Endothelial cell of umbilical vein (primary cell): ENCODE measurements around the gene B3GNT3. TPM values are rescaled to one million over a fixed set of nuclear protein-coding genes. Genes with fewer than 3 reads are reported as not detected.

ENCODE experiments used
- BruUV-seq: library from RNA; stranded (reverse); fragments of 400-500 nt; replicated peaks from 2 replicates; lab custom pipeline; 2021; lab: Mats Ljungman, UMichigan
- CTCF ChIA-PET: fragments of 300-600, 350-600 bp; sonication (Branson Sonifier 250); formaldehyde crosslinking; loops from one replicate; lab custom pipeline; 2021; ENCODE audit warnings: antibody characterized with exemption, inconsistent platforms; lab: Charles Lee
- POLR2A ChIA-PET: fragments of 300-600, 350-600 bp; sonication (Branson Sonifier 250); formaldehyde crosslinking; loops from one replicate; lab custom pipeline; 2021; ENCODE audit warnings: antibody characterized with exemption, inconsistent platforms; lab: Charles Lee
- DNase-seq: peaks from one replicate; pipeline ENCODE4 v3.0.0-alpha.2; 2011; ENCODE audit warnings: low read depth, low spot score
- FAIRE-seq: peaks from 2 replicates; lab custom pipeline; 2011; peaks lifted over from hg19 to GRCh38; lab: Jason Lieb, UNC
- H2AFZ ChIP-seq: 2 replicates; pipeline ENCODE4 v1.6.0; 2012; ENCODE audit warnings: low read depth, low read length, control low read depth, inconsistent platforms
- H3K27ac ChIP-seq: 2 replicates; pipeline ENCODE4 v1.5.1; 2011; ENCODE audit warnings: low read depth, mild to moderate bottlenecking, control low read depth, low read length, moderate library complexity; ENCODE audit not compliant: insufficient read depth
- H3K27me3 ChIP-seq, 2 experiments: 2 replicates each; pipeline versions ENCODE4 v1.6.0 to v1.6.1; 2011; ENCODE audit warnings: low read length in 2 of 2, mixed read lengths in 1 of 2; ENCODE audit not compliant: control insufficient read depth in 2 of 2, insufficient read depth in 2 of 2
- H3K36me3 ChIP-seq, 2 experiments: 2 replicates in 1 of 2; 3 replicates in 1 of 2; pipeline ENCODE4 v1.5.1; 2011; ENCODE audit warnings: low read length in 2 of 2, mild to moderate bottlenecking in 1 of 2, moderate library complexity in 1 of 2; ENCODE audit not compliant: control insufficient read depth in 2 of 2, insufficient read depth in 2 of 2; ENCODE audit errors: extremely low read depth in 1 of 2
- H3K4me1 ChIP-seq: 3 replicates; pipeline ENCODE4 v1.5.1; 2011; ENCODE audit warnings: mild to moderate bottlenecking, low read length; ENCODE audit not compliant: control insufficient read depth, insufficient read depth; ENCODE audit errors: extremely low read depth
- H3K4me2 ChIP-seq: 2 replicates; pipeline ENCODE4 v1.6.1; 2011; ENCODE audit warnings: low read length, control low read depth, mixed read lengths; ENCODE audit not compliant: insufficient read depth
- H3K4me3 ChIP-seq, 3 experiments: fragments of 200-600 bp in 1 of 3; sonication (generic), shearing (Covaris generic) in 1 of 3; replicated peaks in 1 of 3; 2 replicates each; pipeline ENCODE4 v1.5.1; 2011 to 2016; ENCODE audit warnings: control low read depth in 3 of 3, low read length in 3 of 3, mild to moderate bottlenecking in 2 of 3, inconsistent platforms in 1 of 3, low read depth in 1 of 3, moderate library complexity in 1 of 3; ENCODE audit not compliant: insufficient read depth in 1 of 3
- H3K79me2 ChIP-seq: 2 replicates; pipeline ENCODE4 v1.6.0; 2012; ENCODE audit warnings: low read length, inconsistent platforms; ENCODE audit not compliant: control insufficient read depth, insufficient read depth
- H3K9ac ChIP-seq: replicated peaks from 2 replicates; pipeline ENCODE3; 2011; ENCODE audit warnings: low read length, control low read depth; ENCODE audit not compliant: insufficient read depth; ENCODE audit errors: extremely low read depth
- H3K9me1 ChIP-seq: replicated peaks from 3 replicates; pipeline ENCODE4 v1.6.0; 2011; ENCODE audit warnings: mild to moderate bottlenecking, low read length; ENCODE audit not compliant: control insufficient read depth, insufficient read depth; ENCODE audit errors: extremely low read depth
- H3K9me3 ChIP-seq: replicated peaks from 2 replicates; pipeline ENCODE4 v1.5.1; 2012; ENCODE audit warnings: low read length, inconsistent platforms; ENCODE audit not compliant: control insufficient read depth, insufficient read depth
- H4K20me1 ChIP-seq: replicated peaks from 2 replicates; pipeline ENCODE3; 2011; ENCODE audit warnings: mild to moderate bottlenecking, low read length; ENCODE audit not compliant: control insufficient read depth, insufficient read depth; ENCODE audit errors: extremely low read depth
- EZH2 ChIP-seq: IDR thresholded peaks from 2 replicates; pipeline ENCODE4 v1.6.1; 2012; ENCODE audit warnings: borderline replicate concordance, low read depth, mild to moderate bottlenecking, moderate library complexity, low read length, inconsistent platforms; ENCODE audit not compliant: severe bottlenecking
- FOS ChIP-seq: IDR thresholded peaks from 2 replicates; pipeline ENCODE4 v1.6.1; 2011; ENCODE audit warnings: mild to moderate bottlenecking, low read length, moderate library complexity, borderline replicate concordance; ENCODE audit not compliant: insufficient read depth
- GATA2 ChIP-seq: IDR thresholded peaks from 2 replicates; pipeline ENCODE4 v1.7.0; 2011; ENCODE audit warnings: low read depth, mild to moderate bottlenecking, moderate library complexity, mixed read lengths, low read length; ENCODE audit not compliant: insufficient read length, insufficient read depth
- JUN ChIP-seq: IDR thresholded peaks from 2 replicates; pipeline ENCODE4 v1.6.1; 2011; ENCODE audit warnings: borderline replicate concordance, low read depth; ENCODE audit not compliant: insufficient read length, insufficient read depth
- MYC ChIP-seq: IDR thresholded peaks from one replicate; pipeline ENCODE4 v1.6.1; 2011; ENCODE audit warnings: mild to moderate bottlenecking, low read depth, low read length
- POLR2A ChIP-seq: IDR thresholded peaks from 2 replicates; pipeline ENCODE4 v1.6.1; 2012; ENCODE audit warnings: low read depth, mild to moderate bottlenecking, control low read depth, low read length
- POLR2AphosphoS5 ChIP-seq: IDR thresholded peaks from 2 replicates; pipeline ENCODE4 v1.6.1; 2012; ENCODE audit warnings: low read depth, mild to moderate bottlenecking, control low read depth, low read length, moderate library complexity; ENCODE audit not compliant: insufficient read depth
- dilution Hi-C: fragments of 300-500 bp; cut with MboI; formaldehyde crosslinking; loops from one replicate; pipeline ENCODE4 v1.15.0; 2019; ENCODE audit warnings: low sequenced_read_pairs; ENCODE audit not compliant: extremely low pct_ligation_motif_present
- intact Hi-C: fragments of 100-400 bp; cut with micrococcal nuclease; formaldehyde crosslinking; loops from one replicate; pipeline ENCODE4 v1.10.0; 2022
- polyA plus RNA-seq, 4 experiments: library from polyadenylated mRNA; depleted of rRNA in 3 of 4; stranded (reverse) in 3 of 4; unstranded in 1 of 4; fragments of >200 nt; gene quantifications; 2 replicates each; pipeline versions ENCODE4 v1.2.1 to v1.2.3, GENCODE V29; 2011 to 2012; ENCODE audit warnings: missing spikeins in 1 of 4
- total RNA-seq: library from RNA; stranded (reverse); gene quantifications from 2 replicates; pipeline ENCODE4 v1.2.3, GENCODE V29; 2021
- TF ChIP-seq, protein P1 (sequence below): IDR thresholded peaks from 2 replicates; pipeline ENCODE4 v1.6.1; 2011; ENCODE audit not compliant: insufficient read depth, insufficient read length
- TF ChIP-seq, protein P2 (sequence below), 2 donors: IDR thresholded peaks; 1 replicate in 1 of 2; 2 replicates in 1 of 2; pipeline ENCODE4 v1.5.1; 2011; ENCODE audit warnings: low read length in 2 of 2, mild to moderate bottlenecking in 2 of 2, moderate library complexity in 2 of 2, control low read depth in 1 of 2, inconsistent platforms in 1 of 2, low read depth in 1 of 2; ENCODE audit not compliant: insufficient read depth in 1 of 2; ENCODE audit errors: extremely low read depth in 1 of 2

Gene B3GNT3
- total and polyA plus RNA-seq, 2 donors (not counting 3 experiments of a cell fraction or from before 2014, with no cell fraction given) = 0.10 TPM; not detected in 1

DNA sequence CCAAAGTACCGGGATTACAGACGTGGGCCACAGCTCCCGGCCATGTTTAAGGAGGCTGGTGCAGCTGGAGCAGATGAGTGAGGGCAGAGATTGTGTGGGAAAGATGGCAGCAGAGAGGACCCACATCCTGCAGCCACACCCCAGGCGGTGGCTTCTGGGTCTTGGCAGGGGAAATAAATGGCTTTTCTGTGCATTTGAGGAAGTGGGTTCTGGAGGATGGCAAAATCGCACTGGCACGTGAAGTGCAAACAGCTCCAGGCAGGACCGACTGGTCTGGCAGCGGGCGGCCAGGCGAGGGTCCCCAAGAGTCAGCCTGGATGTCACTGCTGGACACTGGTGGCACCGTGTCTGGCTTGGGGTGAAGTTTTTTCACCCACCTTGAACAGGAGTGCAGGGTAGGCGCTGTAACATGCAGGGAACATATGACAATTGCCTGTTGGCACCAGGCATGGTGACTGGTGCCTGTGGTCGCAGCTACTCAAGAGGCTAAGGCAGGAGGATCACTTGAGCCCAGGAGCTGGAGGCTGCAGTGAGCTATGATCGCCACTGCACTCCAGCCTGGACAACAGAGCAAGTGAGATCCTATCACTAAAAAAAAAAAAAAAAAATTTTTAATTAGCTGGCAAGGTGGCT is 8.4 kb downstream of the B3GNT3 start:
- Histone ChIP-seq H3K4me1 (no peaks in the 10 kb centered on the region), H3K9me3 (no peaks in the 10 kb centered on the region), H3K79me2 (no peaks in the 10 kb centered on the region), H3K36me3 (no peaks in the 10 kb centered on the region), H3K4me2 (no peak overlapping the region), H3K27ac (no peak overlapping the region), H2AFZ (no peak overlapping the region), H3K4me3 (no peak overlapping the region), H3K27me3 (no peaks in the 10 kb centered on the region), H3K9me1 (no peaks in the 10 kb centered on the region), H3K9ac (no peak overlapping the region), H4K20me1 (no peaks in the 10 kb centered on the region)
- DNase-seq = no peak
- dilution Hi-C loops (no loop called here), intact Hi-C loops (no loop called here)
- BruUV-seq = no TSS peak
- no peak for TF ChIP-seq MYC
- TF ChIP-seq POLR2A = no peak
- TF ChIP-seq, protein P1, sequence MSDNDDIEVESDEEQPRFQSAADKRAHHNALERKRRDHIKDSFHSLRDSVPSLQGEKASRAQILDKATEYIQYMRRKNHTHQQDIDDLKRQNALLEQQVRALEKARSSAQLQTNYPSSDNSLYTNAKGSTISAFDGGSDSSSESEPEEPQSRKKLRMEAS = no peak
- no peak for TF ChIP-seq EZH2
- TF ChIP-seq GATA2 = no peak
- TF ChIP-seq, protein P2, sequence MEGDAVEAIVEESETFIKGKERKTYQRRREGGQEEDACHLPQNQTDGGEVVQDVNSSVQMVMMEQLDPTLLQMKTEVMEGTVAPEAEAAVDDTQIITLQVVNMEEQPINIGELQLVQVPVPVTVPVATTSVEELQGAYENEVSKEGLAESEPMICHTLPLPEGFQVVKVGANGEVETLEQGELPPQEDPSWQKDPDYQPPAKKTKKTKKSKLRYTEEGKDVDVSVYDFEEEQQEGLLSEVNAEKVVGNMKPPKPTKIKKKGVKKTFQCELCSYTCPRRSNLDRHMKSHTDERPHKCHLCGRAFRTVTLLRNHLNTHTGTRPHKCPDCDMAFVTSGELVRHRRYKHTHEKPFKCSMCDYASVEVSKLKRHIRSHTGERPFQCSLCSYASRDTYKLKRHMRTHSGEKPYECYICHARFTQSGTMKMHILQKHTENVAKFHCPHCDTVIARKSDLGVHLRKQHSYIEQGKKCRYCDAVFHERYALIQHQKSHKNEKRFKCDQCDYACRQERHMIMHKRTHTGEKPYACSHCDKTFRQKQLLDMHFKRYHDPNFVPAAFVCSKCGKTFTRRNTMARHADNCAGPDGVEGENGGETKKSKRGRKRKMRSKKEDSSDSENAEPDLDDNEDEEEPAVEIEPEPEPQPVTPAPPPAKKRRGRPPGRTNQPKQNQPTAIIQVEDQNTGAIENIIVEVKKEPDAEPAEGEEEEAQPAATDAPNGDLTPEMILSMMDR (IDR thresholded peaks at IDR 0.05; ENCODE audit: extremely low read depth in 1 of 2, insufficient read depth in 1 of 2, low read depth in 1 of 2, low read length in 2 of 2) = no peak
- TF ChIP-seq JUN = no peak
- TF ChIP-seq FOS = no peak
- no peak for TF ChIP-seq POLR2AphosphoS5
- ChIA-PET POLR2A (no interaction called here), CTCF (interaction anchor here (1.5 to 1.9 kb wide), 2 partner anchors 21 to 37 kb away, joined by 5 to 6 read pairs; no protein-coding TSS in a partner anchor)
- FAIRE-seq = no peak
